K562 (cell line): ENCODE results near the gene DNAH17. TPM values are rescaled to one million over a fixed set of nuclear protein-coding genes. Genes with fewer than 3 reads are reported as not detected.

Experiments used
- ATAC-seq: fragments of 200-7000 bp; cut with Tn5 transposase; 3 replicates; pipeline ENCODE4 v1.9.1; 2020; ENCODE audit warnings: moderate library complexity
- BruUV-seq: library from RNA; stranded (reverse); fragments of 400-500 nt; replicated peaks from 2 replicates; lab custom pipeline; 2021; lab: Mats Ljungman, UMichigan
- CTCF ChIA-PET: fragments of 300-600 bp; formaldehyde crosslinking; extraction: SDS; loops from one replicate; lab custom pipeline; 2021; ENCODE audit warnings: low intra/inter-chr PET ratio; lab: Yijun Ruan, JAX
- POLR2A ChIA-PET: fragments of 300-600, 350-650 bp; sonication (Branson Sonifier 250); formaldehyde crosslinking; extraction: SDS; loops from one replicate; lab custom pipeline; 2021; ENCODE audit warnings: antibody characterized with exemption, inconsistent platforms; lab: Yijun Ruan, JAX
- DNase-seq, 4 experiments: peaks; one replicate each; pipeline versions ENCODE4 v3.0.0 to v3.0.0-alpha.2; 2011 to 2018; ENCODE audit warnings: low spot score in 3 of 4, mixed read lengths in 3 of 4; ENCODE audit errors: extremely low read depth in 1 of 4
- FAIRE-seq: peaks from 2 replicates; lab custom pipeline; 2011; peaks lifted over from hg19 to GRCh38; lab: Jason Lieb, UNC
- H2AFZ ChIP-seq: 2 replicates; pipeline ENCODE4 v1.6.0; 2011; ENCODE audit warnings: low read depth, low read length, control low read depth, inconsistent platforms
- H3K27ac ChIP-seq: fragments of 200-600 bp; 3 replicates; pipeline ENCODE4 v1.8.0; 2011; ENCODE audit warnings: low read depth, mild to moderate bottlenecking, control low read depth, inconsistent platforms, low read length, moderate library complexity, mixed read lengths; ENCODE audit errors: extremely low read depth
- H3K27me3 ChIP-seq, 2 experiments: fragments of 300-600 bp in 1 of 2; 2 replicates in 1 of 2; 3 replicates in 1 of 2; pipeline versions ENCODE4 v1.6.0 to v1.8.0; 2011; ENCODE audit warnings: inconsistent platforms in 2 of 2, low read length in 2 of 2, mild to moderate bottlenecking in 1 of 2, mixed read lengths in 1 of 2, moderate library complexity in 1 of 2; ENCODE audit not compliant: control insufficient read depth in 2 of 2, insufficient read depth in 2 of 2
- H3K36me3 ChIP-seq: fragments of 300-600 bp; 3 replicates; pipeline ENCODE4 v1.8.0; 2011; ENCODE audit warnings: mild to moderate bottlenecking, low read length, inconsistent platforms; ENCODE audit not compliant: control insufficient read depth, insufficient read depth
- H3K4me1 ChIP-seq, 2 experiments: fragments of 200-600 bp in 1 of 2; replicated peaks in 1 of 2; 2 replicates in 1 of 2; 3 replicates in 1 of 2; pipeline versions ENCODE4 v1.5.1 to v1.8.0; 2011; ENCODE audit warnings: inconsistent platforms in 2 of 2, low read length in 2 of 2, mild to moderate bottlenecking in 1 of 2, mixed read lengths in 1 of 2, moderate library complexity in 1 of 2; ENCODE audit not compliant: control insufficient read depth in 2 of 2, insufficient read depth in 2 of 2
- H3K4me2 ChIP-seq: 2 replicates; pipeline ENCODE4 v1.6.1; 2011; ENCODE audit warnings: low read length, control low read depth, inconsistent platforms, mixed read lengths; ENCODE audit not compliant: insufficient read depth
- H3K4me3 ChIP-seq: fragments of 200-600 bp; sonication (generic), shearing (Covaris generic); 2 replicates; pipeline ENCODE4 v1.5.1; 2016; ENCODE audit warnings: control low read depth, inconsistent platforms
- H3K79me2 ChIP-seq: fragments of 200-600 bp; 3 replicates; pipeline ENCODE4 v1.8.0; 2011; ENCODE audit warnings: low read length, inconsistent platforms; ENCODE audit not compliant: control insufficient read depth, insufficient read depth
- H3K9ac ChIP-seq, 2 experiments: 2 replicates each; pipeline versions ENCODE4 v1.6.0 to v1.6.1; 2011; ENCODE audit warnings: low read depth in 2 of 2, low read length in 2 of 2, control low read depth in 1 of 2, inconsistent platforms in 1 of 2, mild to moderate bottlenecking in 1 of 2, mixed read lengths in 1 of 2; ENCODE audit not compliant: insufficient read depth in 1 of 2
- H3K9me1 ChIP-seq: one replicate; pipeline ENCODE4 v1.6.0; 2011; ENCODE audit warnings: inconsistent platforms, mild to moderate bottlenecking, low read length, moderate library complexity; ENCODE audit not compliant: control insufficient read depth, insufficient read depth
- H3K9me3 ChIP-seq: replicated peaks from 2 replicates; pipeline ENCODE4 v1.5.1; 2011; ENCODE audit warnings: low read depth, low read length, inconsistent platforms; ENCODE audit not compliant: control insufficient read depth, insufficient read depth
- H4K20me1 ChIP-seq: replicated peaks from 2 replicates; pipeline ENCODE4 v1.6.1; 2011; ENCODE audit warnings: low read length, inconsistent platforms, mixed read lengths; ENCODE audit not compliant: control insufficient read depth, insufficient read depth
- CBX3 ChIP-seq, 2 experiments: IDR thresholded peaks; 1 replicate in 1 of 2; 2 replicates in 1 of 2; pipeline ENCODE4 v1.6.1; 2012; ENCODE audit warnings: inconsistent platforms in 2 of 2, low read length in 2 of 2, borderline replicate concordance in 1 of 2, control low read depth in 1 of 2
- GTF2E2 ChIP-seq: fragments of 200-800 bp; sonication (Bioruptor generic); IDR thresholded peaks from 2 replicates; pipeline ENCODE4 v1.6.1; 2016; ENCODE audit warnings: missing genetic modification characterization, missing compliant biosample characterization
- HDAC6 ChIP-seq: IDR thresholded peaks from 2 replicates; pipeline ENCODE4 v1.6.1; 2012; ENCODE audit warnings: low read depth, mild to moderate bottlenecking, control low read depth, inconsistent platforms, low read length, moderate library complexity
- NCOA2 ChIP-seq, 2 experiments: fragments of 450-650 bp; IDR thresholded peaks; 2 replicates each; pipeline ENCODE4 v1.6.1; 2018; ENCODE audit warnings: mild to moderate bottlenecking in 2 of 2, moderate library complexity in 1 of 2; ENCODE audit not compliant: partially characterized antibody in 2 of 2
- PHTF2 ChIP-seq: fragments of 250-450 bp; sonication (Bioruptor Pico); IDR thresholded peaks from 2 replicates; pipeline ENCODE4 v1.5.0; 2021; ENCODE audit warnings: mild to moderate bottlenecking
- POLR3G ChIP-seq: IDR thresholded peaks from 2 replicates; pipeline ENCODE4 v1.6.1; 2011; ENCODE audit not compliant: insufficient read length, insufficient replicate concordance; ENCODE audit errors: extremely low read depth
- RB1 ChIP-seq: fragments of 450-650 bp; IDR thresholded peaks from 2 replicates; pipeline ENCODE4 v1.6.1; 2017; ENCODE audit warnings: low read depth, mild to moderate bottlenecking
- RFX7 ChIP-seq: fragments of 250-450 bp; sonication (Bioruptor Pico); IDR thresholded peaks from 2 replicates; pipeline ENCODE4 v1.5.1; 2021; ENCODE audit warnings: mild to moderate bottlenecking
- SMARCB1 ChIP-seq: IDR thresholded peaks from 2 replicates; pipeline ENCODE4 v1.6.1; 2011; ENCODE audit warnings: improper control_type of control experiment, low read depth; ENCODE audit not compliant: insufficient read length
- SNAPC5 ChIP-seq: fragments of 250-450 bp; sonication (Bioruptor Pico); IDR thresholded peaks from 2 replicates; pipeline ENCODE4 v1.8.0; 2021; ENCODE audit warnings: moderate library complexity, mild to moderate bottlenecking, inconsistent platforms
- SRSF9 ChIP-seq: fragments of 200-400 bp; formaldehyde crosslinking; IDR thresholded peaks from 2 replicates; pipeline ENCODE4 v1.6.1; 2017; ENCODE audit warnings: low read depth, low read length, borderline replicate concordance
- TBP ChIP-seq: optimal IDR thresholded peaks from 2 replicates; pipeline ENCODE3; 2011; ENCODE audit warnings: low read depth, low read length, improper control_type of control experiment
- XRCC5 ChIP-seq: fragments of 200-400 bp; formaldehyde crosslinking; IDR thresholded peaks from 2 replicates; pipeline ENCODE4 v1.6.1; 2017; ENCODE audit warnings: low read depth, mild to moderate bottlenecking, low read length
- ZNF707 ChIP-seq: fragments of 250-450 bp; sonication (Bioruptor Pico); conservative IDR thresholded peaks from 2 replicates; pipeline ENCODE4 v1.8.0; 2022; ENCODE audit warnings: inconsistent platforms, mild to moderate bottlenecking, moderate library complexity
- WGBS: fragments of 100-300 bp; shearing (Covaris generic); methylation state at CpG from one replicate; pipeline ENCODE4 v1.1.6; 2016; ENCODE audit warnings: low coverage, mixed read lengths; ENCODE audit not compliant: insufficient coverage; ENCODE audit errors: missing lambda C conversion rate; 5-methylcytosine and 5-hydroxymethylcytosine counted together
- in situ Hi-C: fragments of 300-500 bp; cut with MboI; formaldehyde crosslinking; loops from 4 replicates; pipeline ENCODE4 v1.15.0; 2018; ENCODE audit warnings: inconsistent platforms, mixed read lengths
- intact Hi-C: fragments of 100-400 bp; cut with micrococcal nuclease; formaldehyde crosslinking; loops from 2 replicates; pipeline ENCODE4 v1.14.2; 2022
- polyA plus RNA-seq, 8 experiments: library from polyadenylated mRNA; depleted of rRNA in 4 of 8; stranded (reverse) in 5 of 8; unstranded in 3 of 8; fragments of >200 nt; fragmentation: Nextera tagmentation in 2 of 8; fragmentation: Illumina TruSeq in 1 of 8; extraction: Ambion mirVana in 2 of 8; extraction: Trizol in 1 of 8; gene quantifications; 2 replicates each; pipeline versions ENCODE4 v1.2.1 to v1.2.3, GENCODE V29; 2011 to 2014; ENCODE audit warnings: inconsistent platforms in 1 of 8, missing spikeins in 1 of 8
- total RNA-seq, 7 experiments: library from RNA; depleted of rRNA in 6 of 7; stranded (reverse); fragments of >200 nt in 6 of 7; fragmentation: Illumina TruSeq in 2 of 7; extraction: Trizol in 2 of 7; gene quantifications; 2 replicates each; pipeline versions ENCODE4 v1.2.1 to v1.2.3, GENCODE V29; 2011 to 2021; ENCODE audit warnings: low replicate concordance in 1 of 7
- TF ChIP-seq, protein P1 (sequence below), 3 experiments: IDR thresholded peaks in 2 of 3; conservative IDR thresholded peaks in 1 of 3; 2 replicates each; pipeline ENCODE4 v1.5.1; 2011 to 2012; ENCODE audit warnings: low read length in 3 of 3, mild to moderate bottlenecking in 3 of 3, control low read depth in 2 of 3, improper control_type of control experiment in 1 of 3, inconsistent platforms in 1 of 3, low read depth in 1 of 3, mixed read lengths in 1 of 3, moderate library complexity in 1 of 3; ENCODE audit not compliant: insufficient read depth in 2 of 3

DNAH17 gene
- total and polyA plus RNA-seq, 9 of the 15 experiments (the other 6 are each of a cell fraction or from before 2014, with no cell fraction given): under 0.01 to 0.06 (median 0.03) TPM; not detected in 5

- TF ChIP-seq, protein P1, sequence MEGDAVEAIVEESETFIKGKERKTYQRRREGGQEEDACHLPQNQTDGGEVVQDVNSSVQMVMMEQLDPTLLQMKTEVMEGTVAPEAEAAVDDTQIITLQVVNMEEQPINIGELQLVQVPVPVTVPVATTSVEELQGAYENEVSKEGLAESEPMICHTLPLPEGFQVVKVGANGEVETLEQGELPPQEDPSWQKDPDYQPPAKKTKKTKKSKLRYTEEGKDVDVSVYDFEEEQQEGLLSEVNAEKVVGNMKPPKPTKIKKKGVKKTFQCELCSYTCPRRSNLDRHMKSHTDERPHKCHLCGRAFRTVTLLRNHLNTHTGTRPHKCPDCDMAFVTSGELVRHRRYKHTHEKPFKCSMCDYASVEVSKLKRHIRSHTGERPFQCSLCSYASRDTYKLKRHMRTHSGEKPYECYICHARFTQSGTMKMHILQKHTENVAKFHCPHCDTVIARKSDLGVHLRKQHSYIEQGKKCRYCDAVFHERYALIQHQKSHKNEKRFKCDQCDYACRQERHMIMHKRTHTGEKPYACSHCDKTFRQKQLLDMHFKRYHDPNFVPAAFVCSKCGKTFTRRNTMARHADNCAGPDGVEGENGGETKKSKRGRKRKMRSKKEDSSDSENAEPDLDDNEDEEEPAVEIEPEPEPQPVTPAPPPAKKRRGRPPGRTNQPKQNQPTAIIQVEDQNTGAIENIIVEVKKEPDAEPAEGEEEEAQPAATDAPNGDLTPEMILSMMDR (IDR thresholded peaks at IDR 0.05 in 2 of 3, conservative IDR thresholded peaks at IDR 0.05 in 1 of 3; ENCODE audit: insufficient read depth in 2 of 3, low read depth in 1 of 3, low read length in 3 of 3): peak; percentile 98 to 100 (median 99)
- TF ChIP-seq XRCC5 (no peak), HDAC6 (no peak), GTF2E2 (tag) (no peak)
Observed at GRCh38 chr17:78421534-78422266, 155.5 kb downstream of the DNAH17 start (continued).

DNA sequence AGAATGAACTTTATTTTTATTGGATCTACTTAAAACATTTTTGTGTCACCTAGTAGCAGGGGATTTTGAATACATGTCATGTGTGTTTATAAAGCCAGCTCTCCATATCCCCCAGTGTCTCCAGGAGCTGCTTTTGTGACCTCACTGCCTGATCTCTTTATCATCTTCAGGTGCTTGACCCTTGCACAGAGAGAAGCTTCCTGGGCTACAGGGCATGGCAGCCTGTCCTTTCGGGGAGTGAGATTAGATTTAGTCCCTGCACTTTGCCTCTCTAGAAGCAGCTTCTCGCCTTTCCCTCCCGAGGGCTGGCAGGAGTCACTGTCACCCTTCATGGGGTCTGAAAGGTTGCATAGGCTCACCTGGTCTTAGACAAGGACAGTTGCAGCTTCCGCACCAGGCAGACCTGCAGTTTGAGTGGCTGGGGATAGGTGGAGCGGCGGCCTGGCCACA, 156.1 kb downstream of the DNAH17 start:
- WGBS: 61% methylated on average over 4 of the region's 6 CpGs
- Histone ChIP-seq H3K36me3 (peaks cover 81% of the 10 kb centered on the region), H3K27ac (no peak overlapping the region), H3K27me3 (no peaks in the 10 kb centered on the region), H3K4me3 (no peak overlapping the region), H2AFZ (no peak overlapping the region), H3K9me3 (no peaks in the 10 kb centered on the region), H3K9ac (peak overlapping the region in 1 of 2 experiments; percentile 82; a peak in 2 of 4 replicates), H3K9me1 (no peaks in the 10 kb centered on the region), H3K79me2 (no peaks in the 10 kb centered on the region), H4K20me1 (no peaks in the 10 kb centered on the region), H3K4me2 (peak overlapping the region; percentile 39; the same call in 1 of the 2 replicates), H3K4me1 (peaks cover 13 to 22% of the 10 kb centered on the region in 2 experiments)
- in situ Hi-C loops (no loop called here), intact Hi-C loops (no loop called here)
- no peak for DNase-seq
- ChIA-PET POLR2A (interaction anchor here (0.6 to 1.6 kb wide), 3 partner anchors 32 to 196 kb away, joined by 3 to 4 read pairs (median 3); no protein-coding TSS in a partner anchor), CTCF (interaction anchor here (1.7 to 2.3 kb wide), 2 partner anchors 61 to 170 kb away, joined by 12 to 37 read pairs; partner anchors contain the start of gene SOCS3)
- no peak for FAIRE-seq
- BruUV-seq: no TSS peak
- ATAC-seq: peak; percentile 11
- TF ChIP-seq SNAPC5 (no peak), SRSF9 (no peak), RB1 (no peak), CBX3 (IDR thresholded peaks at IDR 0.05; ENCODE audit: borderline replicate concordance in 1 of 2, low read length in 2 of 2) (no peak), RFX7 (CRISPR knock-in tag) (no peak), SMARCB1 (no peak), PHTF2 (CRISPR knock-in tag) (no peak), ZNF707 (CRISPR knock-in tag) (no peak), NCOA2 (IDR thresholded peaks at IDR 0.05; ENCODE audit: partially characterized antibody in 2 of 2) (no peak), TBP (no peak), POLR3G (no peak)
- TF ChIP-seq, protein P1 (IDR thresholded peaks at IDR 0.05 in 2 of 3, conservative IDR thresholded peaks at IDR 0.05 in 1 of 3; ENCODE audit: insufficient read depth in 2 of 3, low read depth in 1 of 3, low read length in 3 of 3): no peak
